HG02759 (cell line): ENCODE results near the gene ESRRB.
A peak's percentile ranks its signal among the peaks of the same experiment; 100 is the strongest.

Experiments
- ATAC-seq: cut with Tn5 transposase; IDR thresholded peaks from one replicate; pipeline ENCODE4 v1.9.1; 2021; ENCODE audit warnings: mild to moderate bottlenecking, moderate library complexity; ENCODE audit not compliant: unreplicated experiment

Gene ESRRB

DNA sequence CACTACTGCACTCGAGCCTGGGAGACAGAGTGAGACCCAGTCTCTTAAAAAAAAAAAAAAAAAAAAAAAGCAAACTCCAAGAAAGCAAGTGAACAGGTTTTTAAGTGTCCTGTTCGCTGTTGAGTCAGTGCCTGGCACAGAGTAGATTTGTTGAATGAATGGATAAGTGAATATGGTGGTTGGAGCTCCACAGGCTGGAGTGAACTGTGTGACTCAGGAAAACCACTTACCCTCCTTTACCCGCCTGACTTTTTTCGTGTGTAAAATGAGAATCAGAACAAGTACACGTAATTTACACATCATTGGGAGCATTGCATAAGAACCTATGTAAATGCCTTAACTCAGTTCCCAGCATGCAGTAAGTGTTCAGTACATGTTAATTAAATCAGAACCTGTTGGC is 24.0 kb upstream of the ESRRB start:
- ATAC-seq = no peak

DNA sequence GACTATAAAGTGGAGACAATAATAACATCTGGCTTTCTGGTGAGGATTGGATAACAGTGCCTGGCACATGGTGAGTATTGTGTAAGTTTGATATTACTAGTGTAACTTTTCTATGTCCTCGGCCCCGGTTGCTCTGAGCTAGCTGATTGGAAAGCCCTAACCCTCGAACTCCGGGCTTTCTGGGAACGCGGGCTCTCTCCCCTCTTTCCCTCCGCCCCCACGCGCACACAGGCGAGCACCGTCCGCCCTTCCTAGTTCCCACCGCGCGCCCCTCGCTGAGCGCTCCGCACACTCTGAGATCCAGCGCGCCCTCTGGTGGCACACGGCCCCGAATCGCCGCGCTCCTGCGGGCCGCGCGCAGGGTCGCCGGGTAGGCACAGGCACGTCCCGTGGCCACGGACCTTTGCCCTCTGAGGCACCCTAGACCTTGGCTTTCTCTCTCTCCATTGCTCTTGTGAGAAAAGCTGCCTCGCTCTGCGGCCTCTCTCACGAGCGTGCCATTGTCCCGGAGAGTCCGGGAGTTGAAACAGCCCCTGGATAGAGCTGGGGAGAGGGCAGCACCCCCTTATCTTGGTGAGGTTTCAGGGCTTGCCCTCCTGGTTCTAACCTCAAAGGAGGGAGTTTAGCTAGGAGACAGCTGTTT is 23.2 kb upstream of the ESRRB start:
- ATAC-seq = peak; percentile 71

DNA sequence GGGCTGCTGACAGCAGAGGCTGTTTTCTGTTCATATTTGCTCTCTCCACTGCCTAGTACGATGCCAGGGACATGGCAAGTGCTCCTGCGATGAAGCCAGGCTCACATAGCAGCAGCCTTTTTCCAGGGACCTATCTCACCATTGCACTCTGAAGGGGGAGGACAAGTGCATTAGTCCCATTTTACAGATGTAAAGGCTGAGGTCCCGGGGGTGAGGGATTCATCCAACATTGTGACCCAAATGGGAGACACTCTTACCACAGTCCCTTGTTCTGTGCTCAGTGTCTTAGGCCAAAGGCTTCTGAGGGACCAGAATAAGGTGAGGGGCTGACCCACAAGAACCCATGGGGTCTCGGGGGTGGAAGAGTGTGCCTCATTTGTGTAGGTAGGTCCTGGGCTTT is 21.6 kb upstream of the ESRRB start:
- no peak for ATAC-seq

DNA sequence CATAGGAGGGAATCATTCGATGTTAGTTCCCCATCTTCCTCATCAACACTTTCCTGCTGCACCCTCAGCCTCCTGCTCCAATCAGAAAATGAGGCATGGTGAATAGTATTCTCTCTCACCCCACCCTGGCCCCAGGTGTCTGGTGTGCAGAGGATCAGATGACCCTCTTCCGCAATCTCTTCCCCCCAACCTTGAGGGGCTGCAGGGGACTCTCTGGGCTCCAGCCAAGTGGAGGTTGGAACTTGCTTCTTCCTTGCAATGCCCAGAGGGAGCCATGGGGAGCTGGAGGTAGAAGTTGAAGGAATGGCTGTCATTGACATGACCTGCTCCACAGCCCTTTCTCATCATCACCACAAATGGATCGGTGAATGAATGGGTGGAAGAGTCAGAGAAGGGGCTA is 20.2 kb upstream of the ESRRB start:
- ATAC-seq = no peak

GRCh38 chr14:76371066-76371465 is 4.9 kb upstream of the ESRRB start:
- no peak for ATAC-seq

DNA sequence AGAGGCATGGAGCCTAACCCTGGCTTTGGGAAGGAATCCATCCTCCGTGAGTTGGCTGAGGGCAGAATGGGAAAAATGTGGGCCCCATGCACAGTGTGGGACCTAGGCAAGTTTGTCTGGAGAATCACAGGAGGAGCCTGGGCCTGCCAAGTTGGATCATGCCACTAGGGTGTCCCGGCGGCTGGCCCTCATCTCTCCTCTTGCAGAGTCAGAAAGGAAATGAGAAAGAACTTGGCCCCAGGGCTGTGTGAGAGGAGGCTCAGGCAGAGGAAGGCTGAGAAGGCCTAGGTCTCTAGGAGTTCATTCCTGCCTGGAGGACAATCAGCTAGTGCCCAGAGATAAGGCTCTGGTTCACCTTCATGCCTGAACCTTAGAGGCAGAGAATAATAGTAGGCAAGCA is 2.5 kb upstream of the ESRRB start:
- no peak for ATAC-seq

- no peak for ATAC-seq
Measured at GRCh38 chr14:76375484-76375883, 453 bp upstream of the ESRRB start.

DNA sequence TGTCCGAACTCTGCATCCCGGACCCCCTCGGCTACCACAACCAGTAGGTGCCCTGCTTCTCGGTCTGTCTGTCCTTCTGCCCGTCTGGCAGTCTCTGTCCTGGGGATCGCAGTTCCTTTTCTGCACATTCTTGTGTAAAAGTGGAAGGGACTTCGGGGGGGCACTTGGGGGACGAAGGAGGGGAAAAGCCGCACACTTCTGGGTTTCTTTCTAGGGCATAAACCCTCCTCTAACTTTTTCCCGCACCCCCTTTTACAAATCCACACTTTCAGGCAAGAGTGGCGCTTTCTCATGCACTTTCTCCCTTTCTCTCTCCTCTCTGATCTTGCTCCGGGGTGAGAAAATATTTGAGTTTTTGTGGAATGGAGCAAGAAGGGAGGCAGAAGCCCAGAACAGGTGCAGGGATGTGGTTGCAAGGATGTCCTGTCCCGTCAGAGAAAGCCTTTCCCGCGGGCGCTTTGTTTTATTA is 506 bp downstream of the ESRRB start:
- no peak for ATAC-seq

DNA sequence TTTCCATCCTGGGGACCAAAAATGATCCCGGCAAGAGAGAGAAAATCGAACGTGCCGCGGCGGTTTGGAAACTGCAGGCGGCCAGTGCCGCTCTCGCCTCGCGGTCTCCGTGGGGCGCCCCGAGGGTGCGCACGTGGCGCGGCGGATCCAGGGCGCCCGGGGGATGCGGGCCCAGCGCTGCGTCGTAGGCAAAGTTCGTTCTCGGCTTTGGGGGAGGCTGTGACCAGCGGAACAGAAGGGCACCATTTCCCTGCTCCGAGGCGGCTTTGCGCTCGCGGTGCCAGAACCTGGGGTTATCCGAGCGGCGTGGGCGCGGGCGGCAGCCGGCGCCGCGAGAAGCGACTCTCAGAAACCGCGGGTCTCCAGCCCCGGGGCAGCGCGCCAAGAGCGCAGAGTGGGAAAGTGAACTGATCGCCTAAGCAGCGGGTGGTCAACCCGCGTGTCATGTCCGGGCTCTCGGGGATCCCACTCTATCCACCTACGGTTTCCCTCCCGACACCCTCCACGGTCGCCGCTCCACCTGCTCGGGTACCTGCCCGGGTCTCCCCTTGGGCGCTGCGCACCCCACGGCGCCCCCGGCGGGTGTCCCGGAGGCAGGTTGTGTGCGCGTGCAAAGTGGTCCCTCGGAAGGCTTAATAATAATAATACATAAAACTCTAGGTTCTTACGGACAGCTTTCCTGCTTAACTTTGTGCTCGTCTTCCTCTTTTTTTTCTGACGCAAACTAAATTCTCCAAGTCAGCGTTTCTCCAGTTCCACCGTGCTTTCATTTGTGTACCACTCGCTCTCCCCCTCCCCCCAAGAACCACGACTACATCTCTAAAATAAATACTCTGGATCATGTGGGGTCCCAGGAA is 1.2 kb downstream of the ESRRB start:
- no peak for ATAC-seq

- no peak for ATAC-seq
Measured at GRCh38 chr14:76377735-76378074, 1.8 kb downstream of the ESRRB start.

DNA sequence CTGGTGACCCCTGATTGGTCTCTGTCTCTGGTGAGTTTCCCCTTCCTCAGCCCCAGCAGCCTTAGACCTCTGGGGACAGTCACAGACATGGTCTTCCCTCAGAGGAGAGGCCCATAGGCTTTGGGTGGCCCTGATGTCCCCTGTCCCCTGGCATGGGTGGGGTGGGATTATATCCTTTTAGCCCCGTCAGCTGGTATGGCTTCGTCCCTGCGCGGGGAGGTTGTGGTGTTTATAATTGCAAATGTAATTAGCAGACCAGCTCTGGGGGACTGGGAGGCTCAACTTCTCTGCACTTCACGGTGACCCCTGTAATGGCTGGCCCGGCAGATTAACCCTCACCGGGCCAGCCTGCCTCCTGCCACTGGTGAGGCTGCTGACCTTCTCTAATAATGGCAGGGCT is 5.1 kb downstream of the ESRRB start:
- no peak for ATAC-seq

- ATAC-seq = no peak
Measured at GRCh38 chr14:76381817-76382494, 6.0 kb downstream of the ESRRB start.

- ATAC-seq = no peak
Measured at GRCh38 chr14:76382495-76382832, 6.5 kb downstream of the ESRRB start.

GRCh38 chr14:76385435-76385834 is 9.5 kb downstream of the ESRRB start:
- no peak for ATAC-seq

DNA sequence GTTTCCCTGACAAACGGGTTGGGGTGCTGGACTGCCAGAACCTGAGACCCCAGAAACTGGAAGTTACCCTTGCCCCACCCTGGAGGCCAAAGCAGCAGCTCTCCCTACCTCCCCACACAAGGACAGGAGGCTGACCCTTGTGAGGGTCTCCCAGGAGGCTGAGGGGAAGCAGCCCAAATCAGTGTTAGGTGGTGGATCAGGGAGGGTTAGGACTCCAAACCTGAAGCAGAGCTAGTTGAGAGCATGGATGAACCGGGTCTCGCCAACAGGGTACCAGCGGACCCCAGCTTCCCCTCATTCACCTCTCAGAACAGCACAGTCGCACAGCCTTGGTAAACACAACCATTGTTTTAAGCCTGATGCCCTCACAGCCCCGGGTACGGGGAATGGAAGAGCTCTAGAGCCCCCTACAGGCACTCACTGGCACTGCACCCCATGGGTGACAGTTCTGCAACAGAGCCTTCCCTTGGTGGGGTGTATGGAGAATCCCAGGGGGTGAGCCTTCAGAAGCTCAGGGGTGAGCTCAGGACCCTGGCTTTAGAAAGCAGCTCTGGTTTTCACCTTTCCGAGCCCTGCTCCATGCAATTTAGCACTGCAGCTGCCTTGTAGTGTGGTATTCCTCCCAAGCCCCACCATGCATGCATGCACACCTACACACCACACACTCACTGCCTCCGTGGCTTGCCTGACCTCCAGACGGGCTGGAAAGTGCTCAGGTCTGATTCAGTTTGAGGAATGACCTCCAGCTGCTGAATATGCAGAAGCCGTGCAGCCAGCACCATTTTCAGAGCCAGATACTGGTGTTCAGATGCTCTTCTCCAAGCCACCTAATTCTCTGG is 11.2 kb downstream of the ESRRB start:
- no peak for ATAC-seq

GRCh38 chr14:76389841-76390240 is 13.9 kb downstream of the ESRRB start:
- no peak for ATAC-seq

- no peak for ATAC-seq
Measured at GRCh38 chr14:76390621-76391020, 14.7 kb downstream of the ESRRB start.

DNA sequence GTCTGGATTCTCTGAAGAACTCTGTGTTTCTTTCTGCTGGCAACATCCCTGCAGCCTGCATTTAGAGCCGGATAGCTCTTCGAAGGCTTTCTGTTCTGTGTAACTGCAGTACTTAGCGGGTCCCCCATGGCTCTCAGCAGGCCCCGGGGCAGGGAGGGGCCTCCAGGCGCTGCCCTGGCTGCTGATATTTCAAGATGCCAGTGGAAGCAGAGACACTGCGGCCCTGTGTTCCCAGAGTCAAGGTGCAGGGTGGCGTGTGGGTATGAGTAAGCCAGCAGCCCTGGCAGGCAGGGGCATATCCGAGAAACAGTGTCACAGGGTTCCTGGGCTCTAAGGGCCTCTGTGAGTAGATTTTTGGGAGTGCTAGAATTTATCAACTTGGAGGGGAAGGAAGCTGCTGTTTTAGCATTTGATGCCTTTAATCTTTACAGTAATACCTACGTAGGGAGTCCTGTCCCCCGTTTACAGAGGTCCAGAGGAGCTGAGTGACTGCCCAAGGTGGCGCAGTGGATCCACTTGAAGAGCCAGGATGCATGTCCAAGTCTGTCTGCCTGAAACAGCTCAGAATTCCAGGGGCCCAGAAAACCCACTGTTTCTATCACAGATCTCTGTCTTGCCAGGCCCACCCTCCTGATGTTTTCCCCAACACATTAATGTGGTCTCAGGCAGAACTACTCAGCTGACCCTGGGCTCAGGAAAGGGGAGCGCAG is 16.2 kb downstream of the ESRRB start:
- ATAC-seq = no peak

DNA sequence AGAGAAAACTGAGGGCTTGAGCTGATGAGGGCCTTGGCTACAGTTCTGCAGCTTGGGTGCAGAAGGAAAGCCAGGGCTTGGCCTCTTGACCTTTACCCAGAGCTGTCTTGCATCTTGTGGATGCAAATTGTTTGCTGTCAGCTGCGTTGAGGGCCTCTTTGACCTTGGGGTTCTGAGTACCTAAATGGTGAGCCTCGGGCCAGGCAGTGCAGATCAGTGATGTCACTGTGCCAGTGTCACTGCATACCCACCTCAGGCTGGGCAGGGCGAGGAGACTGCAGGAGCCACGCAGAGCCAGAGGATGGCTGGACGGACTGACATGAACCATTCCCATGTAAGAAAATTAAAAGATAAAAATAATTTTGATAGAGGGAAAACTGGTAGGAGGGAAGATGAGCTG is 18.6 kb downstream of the ESRRB start:
- no peak for ATAC-seq

DNA sequence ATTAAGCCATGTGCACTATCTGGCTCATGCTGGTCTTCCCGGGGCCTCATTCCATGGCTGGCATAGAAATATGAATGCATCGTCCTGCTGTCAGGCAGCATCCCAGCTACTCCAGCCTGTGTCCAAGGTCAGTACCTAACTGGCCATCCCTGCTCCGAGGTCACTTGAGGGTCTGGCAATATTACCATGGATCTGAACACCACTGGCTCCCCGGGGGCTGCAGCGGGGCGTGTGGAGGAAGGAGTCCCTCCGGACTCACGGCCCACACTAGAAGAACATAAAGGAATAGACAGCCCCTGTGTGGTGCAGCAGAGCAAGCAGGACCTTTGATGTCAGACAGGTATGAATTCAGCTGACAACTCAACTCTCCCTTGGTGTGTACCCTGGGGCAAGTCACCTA is 19.2 kb downstream of the ESRRB start:
- no peak for ATAC-seq
